ENCODE measurements around the gene PLEKHG3.

GRCh38 chr14:64758691-64759554, 54.7 kb downstream of the PLEKHG3 start:
- TF ChIP-seq CTCF (IDR thresholded peaks at IDR 0.05) (no peak), POLR2AphosphoS5 (IDR thresholded peaks at IDR 0.05) (no peak), POLR2A (IDR thresholded peaks at IDR 0.05) (no peak)
